HEK293 (cell line): ENCODE measurements around the gene SREBF1.

Source experiments
- CTCF ChIP-seq: fragments of 450-650 bp; formaldehyde crosslinking; IDR thresholded peaks from 2 replicates; pipeline ENCODE4 v1.5.1; 2016; ENCODE audit warnings: missing biosample characterization, missing genetic modification characterization
- GFI1B ChIP-seq: fragments of 450-650 bp; formaldehyde crosslinking; IDR thresholded peaks from 2 replicates; pipeline ENCODE4 v1.5.1; 2016; ENCODE audit warnings: missing biosample characterization, missing genetic modification characterization
- KLF16 ChIP-seq: fragments of 450-650 bp; formaldehyde crosslinking; IDR thresholded peaks from 2 replicates; pipeline ENCODE4 v1.5.1; 2017; ENCODE audit warnings: missing biosample characterization, missing genetic modification characterization
- TCF7L2 ChIP-seq: IDR thresholded peaks from 2 replicates; pipeline ENCODE4 v1.6.1; 2011; ENCODE audit warnings: low read depth, mild to moderate bottlenecking, inconsistent platforms, low read length, moderate library complexity, borderline replicate concordance
- ZBTB6 ChIP-seq: fragments of 450-650 bp; formaldehyde crosslinking; IDR thresholded peaks from 2 replicates; pipeline ENCODE4 v1.5.1; 2017; ENCODE audit warnings: missing biosample characterization, missing genetic modification characterization
- ZNF23 ChIP-seq: fragments of 450-650 bp; formaldehyde crosslinking; IDR thresholded peaks from 2 replicates; pipeline ENCODE4 v1.5.1; 2016; ENCODE audit warnings: missing biosample characterization, missing genetic modification characterization, borderline replicate concordance
- ZNF24 ChIP-seq: fragments of 450-650 bp; formaldehyde crosslinking; IDR thresholded peaks from 2 replicates; pipeline ENCODE4 v1.5.1; 2016; ENCODE audit warnings: missing biosample characterization, missing genetic modification characterization
- TF ChIP-seq, protein P1 (sequence below): fragments of 450-650 bp; formaldehyde crosslinking; IDR thresholded peaks from 2 replicates; pipeline ENCODE4 v1.5.1; 2016; ENCODE audit warnings: missing biosample characterization, missing genetic modification characterization

DNA sequence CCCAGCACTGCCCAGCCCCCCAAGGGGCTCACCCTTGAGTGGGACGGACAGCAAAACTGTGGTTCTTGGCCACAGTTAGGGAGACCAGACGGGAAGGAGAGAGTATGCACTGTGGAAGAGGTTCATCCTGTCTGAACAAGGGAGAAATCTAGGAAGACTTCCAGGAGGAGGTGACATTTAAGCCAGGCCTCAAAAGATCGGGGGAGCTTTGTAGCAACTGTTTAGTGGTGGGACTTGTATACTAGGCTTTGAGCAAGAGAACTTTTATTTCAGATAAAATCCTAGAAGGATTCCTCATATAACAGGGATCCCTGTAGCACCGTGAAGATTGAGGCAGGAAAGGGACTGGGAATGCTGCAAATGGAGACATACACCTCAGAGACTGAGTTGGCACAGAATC is 30.8 kb downstream of the SREBF1 start:
- TF ChIP-seq ZNF24 (tag by site-specific recombination) (no peak), CTCF (tag by site-specific recombination) (no peak), ZBTB6 (tag by site-specific recombination) (no peak), TCF7L2 (no peak), KLF16 (no peak), ZNF23 (tag by site-specific recombination) (no peak), GFI1B (tag by site-specific recombination) (no peak)
- TF ChIP-seq, protein P1, sequence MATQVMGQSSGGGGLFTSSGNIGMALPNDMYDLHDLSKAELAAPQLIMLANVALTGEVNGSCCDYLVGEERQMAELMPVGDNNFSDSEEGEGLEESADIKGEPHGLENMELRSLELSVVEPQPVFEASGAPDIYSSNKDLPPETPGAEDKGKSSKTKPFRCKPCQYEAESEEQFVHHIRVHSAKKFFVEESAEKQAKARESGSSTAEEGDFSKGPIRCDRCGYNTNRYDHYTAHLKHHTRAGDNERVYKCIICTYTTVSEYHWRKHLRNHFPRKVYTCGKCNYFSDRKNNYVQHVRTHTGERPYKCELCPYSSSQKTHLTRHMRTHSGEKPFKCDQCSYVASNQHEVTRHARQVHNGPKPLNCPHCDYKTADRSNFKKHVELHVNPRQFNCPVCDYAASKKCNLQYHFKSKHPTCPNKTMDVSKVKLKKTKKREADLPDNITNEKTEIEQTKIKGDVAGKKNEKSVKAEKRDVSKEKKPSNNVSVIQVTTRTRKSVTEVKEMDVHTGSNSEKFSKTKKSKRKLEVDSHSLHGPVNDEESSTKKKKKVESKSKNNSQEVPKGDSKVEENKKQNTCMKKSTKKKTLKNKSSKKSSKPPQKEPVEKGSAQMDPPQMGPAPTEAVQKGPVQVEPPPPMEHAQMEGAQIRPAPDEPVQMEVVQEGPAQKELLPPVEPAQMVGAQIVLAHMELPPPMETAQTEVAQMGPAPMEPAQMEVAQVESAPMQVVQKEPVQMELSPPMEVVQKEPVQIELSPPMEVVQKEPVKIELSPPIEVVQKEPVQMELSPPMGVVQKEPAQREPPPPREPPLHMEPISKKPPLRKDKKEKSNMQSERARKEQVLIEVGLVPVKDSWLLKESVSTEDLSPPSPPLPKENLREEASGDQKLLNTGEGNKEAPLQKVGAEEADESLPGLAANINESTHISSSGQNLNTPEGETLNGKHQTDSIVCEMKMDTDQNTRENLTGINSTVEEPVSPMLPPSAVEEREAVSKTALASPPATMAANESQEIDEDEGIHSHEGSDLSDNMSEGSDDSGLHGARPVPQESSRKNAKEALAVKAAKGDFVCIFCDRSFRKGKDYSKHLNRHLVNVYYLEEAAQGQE, result no peak
